Activated T-helper 1 cell treated with anti-CD3 and anti-CD28 coated beads, Interleukin-12 subunit alpha, Interleukin-12 subunit beta, Interleukin-2, Interleukin-4 antibody, amounts not matched to agents 30 ng/mL and 10 ng/mL and 1 ng/mL, durations not matched to agents 14 hours and 24 hours and 36 hours (primary cell): ENCODE results near the gene ZC3H8. TPM values are rescaled to one million over a fixed set of nuclear protein-coding genes. Genes with fewer than 3 reads are reported as not detected.
"Not testable (repeated sequence)": the region's sequence is repeated elsewhere in the genome, so short reads cannot be mapped to it uniquely, and the experiment has no call there.

Source experiments
- DNase-seq: peaks from one replicate; pipeline ENCODE4 v3.0.0; 2021; ENCODE audit warnings: low spot score
- H3K27ac Mint-ChIP-seq: one replicate; pipeline ENCODE4 v1.8.0; 2021; ENCODE audit warnings: mild to moderate bottlenecking, mixed read lengths
- H3K27me3 Mint-ChIP-seq: one replicate; pipeline ENCODE4 v1.8.0; 2022; ENCODE audit warnings: mild to moderate bottlenecking, moderate library complexity, mixed read lengths; ENCODE audit not compliant: insufficient read depth
- H3K36me3 Mint-ChIP-seq: one replicate; pipeline ENCODE4 v1.8.0; 2021; ENCODE audit warnings: low read depth, mixed read lengths
- H3K4me1 Mint-ChIP-seq: one replicate; pipeline ENCODE4 v1.8.0; 2021; ENCODE audit warnings: low read depth, mixed read lengths
- H3K4me3 Mint-ChIP-seq: one replicate; pipeline ENCODE4 v1.8.0; 2021; ENCODE audit warnings: mild to moderate bottlenecking, moderate library complexity, mixed read lengths
- H3K9me3 Mint-ChIP-seq: one replicate; pipeline ENCODE4 v1.8.0; 2021; ENCODE audit warnings: mixed read lengths
- intact Hi-C: fragments of 100-400 bp; cut with micrococcal nuclease; formaldehyde crosslinking; loops from one replicate; pipeline ENCODE4 v1.15.1; 2024
- total RNA-seq: library from RNA; stranded (reverse); gene quantifications from 2 replicates; pipeline ENCODE4 v1.2.3, GENCODE V29; 2022

ZC3H8 gene
- 32.9 and 37.4 TPM in 2 replicates for total RNA-seq

DNA sequence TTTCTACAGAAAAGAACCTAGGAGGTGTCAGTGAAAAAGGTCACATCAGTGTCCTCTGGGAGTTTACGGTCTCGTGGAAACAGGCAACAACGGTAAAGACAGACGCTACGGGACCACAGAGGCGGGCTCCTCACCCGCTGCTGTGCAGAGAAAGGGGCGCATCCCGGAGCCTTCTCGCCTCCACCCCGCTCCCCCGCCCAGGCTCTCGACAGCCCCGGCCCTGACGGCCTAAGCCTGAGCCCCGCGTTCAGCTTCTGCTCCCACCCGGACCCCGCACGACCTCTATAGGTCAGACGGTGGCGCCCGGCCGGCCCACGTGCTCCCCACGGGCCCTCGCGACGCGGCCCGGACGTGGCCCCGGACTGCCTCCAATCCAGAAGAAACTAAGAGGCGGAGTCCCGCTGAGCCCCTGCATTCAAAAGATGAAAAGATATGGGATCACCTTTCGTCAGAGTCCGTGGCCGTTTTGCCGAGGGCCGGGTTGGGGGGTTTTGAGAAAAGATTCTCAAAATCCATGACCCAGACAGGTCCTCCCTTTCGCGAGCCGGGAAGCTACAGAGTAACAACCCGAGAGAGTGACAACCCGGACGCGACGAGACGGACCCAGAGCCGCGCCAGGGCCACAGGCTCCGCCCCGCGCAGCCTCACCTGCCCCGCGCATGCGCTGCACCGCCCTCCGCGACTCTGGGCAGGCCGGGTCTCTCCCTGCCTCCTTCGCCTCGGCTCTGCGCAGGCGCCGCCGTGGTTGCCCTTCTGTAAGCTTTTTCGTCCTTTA lies at the start of gene ZC3H8:
ZC3H8 (minus strand) TSS at position 577 of the 775 bp plus-strand sequence; CDS start at position 516, 61 bp downstream.
- Mint-ChIP-seq H3K36me3 (peaks cover 7% of the 10 kb centered on the region), H3K4me3 (peak within 1 kb of the TSS; percentile 50), H3K9me3 (no peaks in the 10 kb centered on the region), H3K4me1 (peaks cover 27% of the 10 kb centered on the region), H3K27me3 (no peaks in the 10 kb centered on the region), H3K27ac (peak within 1 kb of the TSS; percentile 91)
- intact Hi-C loops, result loop anchor here (1.0 to 10.0 kb wide), 9 partner anchors 21 to 510 kb away; partner anchors contain the start of genes ANAPC1, CHCHD5, CKAP2L and POLR1B
- DNase-seq, result peak; percentile 96

DNA sequence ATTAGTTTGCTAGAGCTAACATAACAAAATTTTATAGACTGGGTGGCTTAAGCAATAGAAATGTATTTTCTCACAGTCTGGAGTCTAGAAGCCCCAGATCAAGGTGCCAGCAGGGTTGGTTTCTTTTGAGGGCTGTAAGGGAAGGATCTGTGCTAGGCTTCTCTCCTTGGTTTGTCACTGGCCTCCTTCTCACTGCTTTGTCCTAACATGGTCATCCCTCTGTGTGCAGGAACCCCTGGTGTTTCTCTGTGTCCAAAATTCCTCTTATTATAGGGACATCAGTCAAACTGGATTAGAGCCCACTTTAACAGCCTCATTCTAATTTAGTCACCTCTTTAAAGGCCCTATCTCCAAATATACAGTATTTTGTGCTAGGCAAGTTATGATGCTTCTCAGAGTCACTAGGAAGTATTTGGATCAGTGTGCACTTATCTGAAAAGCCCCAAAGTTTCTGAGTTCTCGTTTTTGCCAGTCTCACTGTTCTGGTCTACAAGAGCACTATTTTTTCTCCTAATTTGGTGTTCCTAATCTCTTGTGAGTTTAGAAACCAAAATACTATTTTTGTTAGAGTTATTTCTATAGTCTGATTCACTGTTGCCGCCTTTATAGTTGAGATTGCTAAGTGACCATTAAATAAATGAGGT lies 49.6 kb upstream of the ZC3H8 start:
- H3K27me3 Mint-ChIP-seq, result no peaks in the 10 kb centered on the region
- intact Hi-C loops, result no loop called here
- no peaks in the 10 kb centered on the region for H3K9me3 Mint-ChIP-seq
- no peak overlapping the region for H3K4me3 Mint-ChIP-seq
- H3K36me3 Mint-ChIP-seq, result peaks cover 9% of the 10 kb centered on the region
- H3K4me1 Mint-ChIP-seq, result no peaks in the 10 kb centered on the region
- no peak for DNase-seq
- H3K27ac Mint-ChIP-seq, result no peak overlapping the region

DNA sequence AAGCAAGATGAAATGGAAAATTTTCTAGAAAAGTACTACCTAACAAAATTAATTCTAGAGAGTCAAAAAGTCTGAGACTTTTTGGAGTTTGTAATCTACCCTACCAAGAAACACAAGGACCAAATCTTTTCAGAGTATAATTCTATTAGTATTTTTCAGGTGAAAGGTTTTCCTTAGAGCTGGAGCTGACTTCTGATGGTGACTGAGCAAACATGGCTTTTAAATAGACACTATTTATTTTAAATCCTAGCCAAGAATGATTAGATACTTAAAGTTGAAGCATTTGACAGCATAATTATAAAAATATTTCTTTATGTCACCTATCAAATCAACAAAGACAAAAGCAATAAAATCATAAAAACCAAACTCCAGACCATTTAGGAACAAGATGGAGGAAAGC lies 47.1 kb upstream of the ZC3H8 start:
- no peaks in the 10 kb centered on the region for H3K4me1 Mint-ChIP-seq
- no peaks in the 10 kb centered on the region for H3K9me3 Mint-ChIP-seq

DNA sequence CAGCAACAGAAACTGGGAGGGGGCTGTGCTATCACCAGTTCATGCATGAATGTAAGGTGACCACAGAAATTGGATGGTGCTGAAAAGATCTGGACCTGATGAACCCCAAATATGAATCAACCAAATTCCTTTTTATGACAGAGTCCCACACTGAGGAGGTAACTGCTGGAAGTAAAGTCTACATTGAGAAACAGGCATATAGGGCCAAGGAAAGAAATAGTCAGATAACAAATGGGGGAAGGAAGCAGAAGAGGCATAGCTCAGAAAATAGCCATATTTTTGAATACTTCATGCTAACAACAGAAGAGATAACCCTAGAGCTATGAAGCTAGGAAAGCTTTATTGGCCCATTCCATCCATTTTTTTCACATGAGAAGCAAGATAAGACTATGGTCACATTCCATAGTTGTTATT lies 46.3 kb upstream of the ZC3H8 start:
- intact Hi-C loops, result no loop called here
- H3K36me3 Mint-ChIP-seq, result peaks cover 7% of the 10 kb centered on the region
- H3K4me3 Mint-ChIP-seq, result no peak overlapping the region
- H3K4me1 Mint-ChIP-seq, result no peaks in the 10 kb centered on the region
- H3K27ac Mint-ChIP-seq, result no peak overlapping the region
- DNase-seq, result no peak
- H3K9me3 Mint-ChIP-seq, result no peaks in the 10 kb centered on the region
- no peaks in the 10 kb centered on the region for H3K27me3 Mint-ChIP-seq

More for the DNA sequence above, 47.1 kb upstream of the ZC3H8 start:
- H3K27ac Mint-ChIP-seq, result no peak overlapping the region
- H3K27me3 Mint-ChIP-seq, result no peaks in the 10 kb centered on the region
- DNase-seq, result no peak
- peaks cover 9% of the 10 kb centered on the region for H3K36me3 Mint-ChIP-seq
- no peak overlapping the region for H3K4me3 Mint-ChIP-seq
- intact Hi-C loops, result no loop called here

DNA sequence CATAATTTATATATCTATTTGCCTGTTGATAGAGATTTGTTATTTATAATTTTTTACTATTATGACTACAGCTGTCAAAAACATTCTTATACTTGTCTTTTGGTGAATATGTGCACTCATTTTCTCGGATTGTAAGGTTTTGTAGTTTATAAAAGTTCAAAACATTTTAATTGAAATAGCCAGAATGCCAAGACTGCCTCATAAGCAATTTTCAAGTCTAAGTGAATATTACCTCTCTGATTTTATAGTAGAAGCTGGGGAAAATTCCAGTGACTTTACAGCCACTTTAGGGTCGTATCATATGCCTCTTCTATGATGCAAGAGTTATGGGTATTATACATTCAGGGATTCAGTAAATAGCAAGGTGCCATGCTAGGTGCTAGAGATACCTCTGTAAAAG lies 41.6 kb upstream of the ZC3H8 start:
- no peaks in the 10 kb centered on the region for H3K9me3 Mint-ChIP-seq
- H3K27me3 Mint-ChIP-seq, result peaks cover 2% of the 10 kb centered on the region
- peaks cover 1% of the 10 kb centered on the region for H3K36me3 Mint-ChIP-seq
- no peaks in the 10 kb centered on the region for H3K4me1 Mint-ChIP-seq
- no peak overlapping the region for H3K4me3 Mint-ChIP-seq
- intact Hi-C loops, result no loop called here
- no peak for DNase-seq
- no peak overlapping the region for H3K27ac Mint-ChIP-seq

DNA sequence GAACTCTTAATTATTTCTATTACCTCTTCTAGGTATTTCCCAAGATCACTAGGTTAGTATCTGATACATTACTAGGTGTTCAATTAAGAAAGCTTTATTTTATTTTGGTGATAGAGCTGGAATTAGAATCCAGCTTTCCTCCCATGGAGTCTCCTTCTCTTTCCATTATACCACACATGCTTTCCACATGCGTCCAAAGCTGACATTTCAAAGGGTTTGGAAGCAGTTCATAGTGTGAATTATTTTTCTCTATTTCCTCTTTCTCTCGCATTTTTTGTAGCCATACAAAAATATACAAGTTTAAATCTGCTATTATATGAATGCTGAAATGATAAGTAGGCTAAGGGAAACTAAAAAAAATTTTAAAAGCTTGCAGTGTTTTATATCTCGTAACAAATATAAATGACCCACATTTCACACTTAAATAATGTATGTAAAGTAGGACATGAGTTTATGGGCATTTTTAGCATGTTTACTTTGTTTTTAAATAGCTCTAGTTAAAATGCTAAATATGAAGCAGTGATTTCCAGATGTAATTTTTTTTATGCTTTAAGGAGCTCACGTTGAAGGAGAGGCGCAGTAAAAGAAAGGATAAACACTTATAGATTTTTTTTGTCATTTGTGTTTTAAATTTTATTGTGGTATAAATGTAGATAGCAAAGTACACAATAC lies 40.7 kb upstream of the ZC3H8 start:
- H3K27ac Mint-ChIP-seq, result no peak overlapping the region
- no peaks in the 10 kb centered on the region for H3K9me3 Mint-ChIP-seq
- peaks cover 2% of the 10 kb centered on the region for H3K27me3 Mint-ChIP-seq
- peaks cover 1% of the 10 kb centered on the region for H3K36me3 Mint-ChIP-seq
- no peak for DNase-seq
- no peaks in the 10 kb centered on the region for H3K4me1 Mint-ChIP-seq
- intact Hi-C loops, result no loop called here
- H3K4me3 Mint-ChIP-seq, result no peak overlapping the region

DNA sequence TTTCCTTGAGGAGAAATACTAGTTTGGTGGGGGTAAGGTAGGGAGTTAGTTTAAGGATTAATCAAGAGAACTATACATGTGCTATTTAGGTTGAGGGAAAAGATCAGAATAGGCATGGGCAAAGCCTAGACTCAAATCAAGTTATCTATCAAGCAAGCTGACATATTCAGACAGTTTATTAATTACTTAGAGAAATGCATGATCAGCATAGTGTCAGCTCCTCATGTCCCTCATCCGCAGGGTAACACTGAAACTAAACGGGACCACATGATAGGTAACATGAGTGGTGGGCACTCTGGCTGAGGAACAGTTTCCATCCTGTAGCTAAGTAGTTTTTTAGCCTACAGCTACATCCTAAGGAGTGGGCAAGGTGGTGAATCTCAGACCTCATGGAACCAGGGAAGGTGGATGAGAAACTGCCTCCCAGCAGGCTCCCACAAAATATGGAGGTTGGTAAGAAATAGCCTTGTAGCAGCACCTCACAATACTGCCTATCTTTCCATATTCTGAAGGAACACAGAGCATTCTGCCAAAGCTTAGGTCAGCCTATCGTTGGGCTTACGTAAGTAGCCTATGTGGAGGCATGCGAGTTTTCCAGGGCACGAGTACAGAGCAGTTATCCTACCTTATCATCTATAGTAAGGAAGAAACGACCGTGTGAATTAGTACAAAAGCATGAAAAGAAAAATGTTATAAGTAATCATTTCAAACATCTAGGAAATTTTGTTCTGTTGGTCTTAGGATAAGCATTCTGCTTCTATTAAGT lies 39.0 kb upstream of the ZC3H8 start:
- no peaks in the 10 kb centered on the region for H3K36me3 Mint-ChIP-seq
- H3K4me3 Mint-ChIP-seq, result no peak overlapping the region
- no peaks in the 10 kb centered on the region for H3K4me1 Mint-ChIP-seq
- intact Hi-C loops, result no loop called here
- peaks cover 2% of the 10 kb centered on the region for H3K27me3 Mint-ChIP-seq
- H3K9me3 Mint-ChIP-seq, result no peaks in the 10 kb centered on the region
- no peak overlapping the region for H3K27ac Mint-ChIP-seq
- DNase-seq, result no peak

DNA sequence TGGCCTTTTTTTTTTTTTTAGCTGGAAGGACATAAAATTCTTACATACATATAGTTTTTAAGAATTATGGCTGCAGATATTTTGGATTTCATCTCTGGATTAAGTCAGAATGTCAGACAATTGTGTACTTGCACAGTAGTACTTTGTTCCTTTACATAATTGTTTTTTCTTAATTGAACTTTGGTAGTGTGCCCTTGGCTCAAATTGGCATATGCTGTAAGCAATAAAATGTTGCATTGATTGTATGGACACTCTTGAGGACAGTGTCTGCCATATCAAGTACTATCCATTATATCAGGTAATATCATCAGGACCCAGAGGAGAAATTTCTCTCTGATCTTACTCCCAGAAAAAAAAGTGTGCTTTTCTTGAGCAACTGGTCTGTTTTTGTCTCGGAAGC lies 35.8 kb upstream of the ZC3H8 start:
- Mint-ChIP-seq H3K27ac (no peak overlapping the region), H3K36me3 (no peaks in the 10 kb centered on the region), H3K4me1 (no peaks in the 10 kb centered on the region), H3K9me3 (no peaks in the 10 kb centered on the region), H3K4me3 (no peak overlapping the region), H3K27me3 (peaks cover 3% of the 10 kb centered on the region)
- intact Hi-C loops, result no loop called here
- DNase-seq, result no peak

DNA sequence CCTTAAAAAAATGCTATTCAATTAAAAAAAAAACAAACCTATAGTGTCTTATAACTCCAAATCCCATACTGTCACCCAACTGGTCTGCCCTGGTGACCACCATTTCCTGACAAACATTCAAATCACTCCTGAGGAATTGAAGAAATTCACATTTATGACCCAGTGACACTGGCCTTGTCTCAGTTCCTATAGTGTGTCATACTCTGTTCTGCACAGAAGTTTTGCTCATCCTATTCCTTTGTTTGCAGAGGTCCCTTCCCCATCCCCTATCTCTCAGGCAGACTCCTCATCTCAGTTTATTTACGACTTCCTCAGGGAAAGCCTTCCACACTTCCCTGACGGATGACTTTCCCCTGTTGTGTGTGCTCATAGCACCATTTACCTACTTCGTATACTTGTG lies 35.2 kb upstream of the ZC3H8 start:
- Mint-ChIP-seq H3K4me1 (no peaks in the 10 kb centered on the region), H3K9me3 (no peaks in the 10 kb centered on the region), H3K36me3 (no peaks in the 10 kb centered on the region), H3K4me3 (no peak overlapping the region), H3K27ac (no peak overlapping the region), H3K27me3 (peaks cover 3% of the 10 kb centered on the region)
- DNase-seq, result no peak
- intact Hi-C loops, result no loop called here

DNA sequence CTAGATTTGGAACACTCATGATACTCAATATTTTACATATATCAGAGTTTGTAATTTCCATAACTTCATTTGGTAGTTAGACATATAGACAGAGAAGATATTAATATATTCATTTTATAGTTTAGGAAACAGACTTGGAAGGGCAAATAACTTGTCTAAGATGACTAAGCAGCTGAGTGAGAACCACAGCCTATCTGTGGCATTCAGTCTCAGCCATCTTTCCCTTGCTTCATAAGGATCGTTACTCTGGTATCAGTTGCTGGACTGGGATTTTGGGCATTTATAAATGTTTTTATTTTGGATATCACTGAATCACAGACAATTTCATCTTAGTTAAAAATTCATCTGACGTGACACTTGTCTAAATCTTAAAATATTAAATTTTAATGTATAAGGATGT lies 28.7 kb upstream of the ZC3H8 start:
- H3K9me3 Mint-ChIP-seq, intact Hi-C loops, H3K4me1 Mint-ChIP-seq, H3K27me3 Mint-ChIP-seq, DNase-seq, H3K4me3 Mint-ChIP-seq, H3K36me3 Mint-ChIP-seq, H3K27ac Mint-ChIP-seq: not testable (repeated sequence)

DNA sequence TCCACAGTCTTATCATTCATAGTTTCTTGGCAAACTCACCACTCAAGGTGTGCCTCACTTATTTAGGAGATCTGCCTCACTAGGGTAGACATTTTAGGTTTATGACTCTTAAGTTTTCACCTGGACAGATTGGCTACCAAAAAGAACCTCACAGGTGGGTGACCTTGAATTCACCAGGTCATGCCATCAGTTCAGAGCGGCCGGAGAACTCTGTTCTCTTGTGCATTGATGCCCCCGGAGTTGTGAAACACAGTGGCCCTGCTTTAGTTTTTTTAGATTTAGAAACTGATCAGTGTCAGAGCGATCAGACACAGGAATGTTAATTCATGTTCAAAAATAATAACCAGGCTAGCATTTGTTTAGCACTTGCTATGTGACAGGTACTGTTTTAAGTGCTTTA lies 27.2 kb upstream of the ZC3H8 start:
- DNase-seq, H3K4me1 Mint-ChIP-seq, H3K27me3 Mint-ChIP-seq, H3K4me3 Mint-ChIP-seq, intact Hi-C loops, H3K9me3 Mint-ChIP-seq, H3K36me3 Mint-ChIP-seq, H3K27ac Mint-ChIP-seq: not testable (repeated sequence)

DNA sequence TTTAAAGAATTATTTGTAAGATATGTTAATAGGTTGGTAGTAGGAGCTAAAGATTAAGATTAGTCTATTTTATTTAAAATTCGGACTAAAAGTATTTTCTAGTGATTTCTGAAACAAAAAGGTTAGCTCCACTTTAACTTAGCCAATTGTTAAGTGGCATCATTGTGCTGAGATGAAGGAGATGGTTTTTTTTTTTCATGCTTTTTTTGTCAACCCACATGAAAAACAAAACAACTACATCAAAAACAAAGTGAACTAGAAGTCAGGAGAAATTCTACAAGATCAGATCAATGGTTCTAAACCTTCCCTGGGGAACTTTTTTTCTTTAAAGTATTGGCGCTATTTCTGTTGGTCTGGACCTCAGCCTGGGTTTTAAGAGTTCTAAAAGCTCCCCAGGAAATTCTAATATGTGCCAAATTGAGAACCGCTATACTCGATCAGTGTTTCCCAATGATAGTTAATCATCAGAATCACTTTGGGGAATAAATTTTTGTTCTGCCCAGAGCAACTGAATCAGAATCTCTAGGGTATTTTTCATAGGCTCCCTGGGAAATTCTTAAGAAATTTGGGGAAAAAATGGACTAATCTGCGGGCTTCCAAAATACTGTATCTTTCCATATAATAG lies 22.9 kb upstream of the ZC3H8 start:
- Mint-ChIP-seq H3K9me3 (no peaks in the 10 kb centered on the region), H3K4me1 (peaks cover 13% of the 10 kb centered on the region), H3K27me3 (peaks cover 2% of the 10 kb centered on the region), H3K27ac (no peak overlapping the region), H3K36me3 (peaks cover 5% of the 10 kb centered on the region), H3K4me3 (no peak overlapping the region)
- no peak for DNase-seq
- intact Hi-C loops, result loop anchor here (10.0 kb wide), 1 partner anchor 897 kb away; the partner anchor contains the start of gene PSD4
